Measurements from ENCODE around the gene ELP5. TPM values are rescaled to one million over a fixed set of nuclear protein-coding genes. Genes with fewer than 3 reads are reported as not detected.

Gene ELP5, protein sequence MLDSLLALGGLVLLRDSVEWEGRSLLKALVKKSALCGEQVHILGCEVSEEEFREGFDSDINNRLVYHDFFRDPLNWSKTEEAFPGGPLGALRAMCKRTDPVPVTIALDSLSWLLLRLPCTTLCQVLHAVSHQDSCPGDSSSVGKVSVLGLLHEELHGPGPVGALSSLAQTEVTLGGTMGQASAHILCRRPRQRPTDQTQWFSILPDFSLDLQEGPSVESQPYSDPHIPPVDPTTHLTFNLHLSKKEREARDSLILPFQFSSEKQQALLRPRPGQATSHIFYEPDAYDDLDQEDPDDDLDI
- total RNA-seq, result 10 to 100 TPM; 30.5 to 62.7 (median 51.5) TPM

DNA sequence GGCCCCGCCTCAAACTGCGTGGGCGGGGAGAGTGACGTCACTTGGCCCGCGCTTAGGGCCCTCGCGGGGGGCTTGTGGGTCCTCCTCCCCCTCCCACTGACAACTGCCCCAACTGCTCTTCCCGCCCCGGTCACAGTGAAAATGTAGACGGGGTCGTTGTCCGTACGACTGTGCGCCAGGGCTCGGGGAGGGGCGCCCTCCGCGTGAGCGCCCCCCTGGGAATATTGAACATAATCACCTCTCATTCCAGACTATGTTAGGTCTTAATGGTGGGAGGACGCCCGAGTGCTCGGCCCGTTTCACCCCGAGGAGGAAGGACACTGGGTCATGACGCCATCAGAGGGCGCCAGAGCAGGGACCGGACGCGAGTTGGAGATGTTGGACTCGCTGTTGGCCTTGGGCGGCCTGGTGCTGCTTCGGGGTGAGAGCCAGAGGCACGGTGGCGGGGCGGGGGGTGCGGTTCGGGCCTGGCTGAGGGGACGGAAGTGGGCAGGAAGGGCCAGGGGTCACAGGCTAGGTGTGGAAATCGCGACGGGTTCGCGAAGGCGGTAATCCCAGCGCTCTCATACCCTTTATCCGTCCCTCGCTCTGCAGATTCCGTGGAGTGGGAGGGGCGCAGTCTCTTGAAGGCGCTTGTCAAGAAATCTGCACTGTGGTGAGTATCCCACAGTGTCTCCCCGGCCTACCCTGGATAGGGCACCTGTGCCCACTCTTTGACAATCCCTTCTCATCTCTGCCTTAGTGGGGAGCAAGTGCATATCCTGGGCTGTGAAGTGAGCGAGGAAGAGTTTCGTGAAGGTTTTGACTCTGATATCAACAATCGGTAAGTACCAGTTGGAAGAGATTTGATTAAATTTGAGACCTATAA lies at the start of gene ELP5:
Gene ELP5 (plus strand): TSS at position 40 of the 868 bp plus-strand sequence. CDS start 336 bp downstream, at position 376.
- peaks cover 18 to 23% of the 10 kb centered on the region in 2 donors for H3K4me1 ChIP-seq (replicated peaks in 1 of 2)
- WGBS, 10 experiments, result 0 to 20% (median 5%) methylated on average over 1 to 8 of the region's 55 CpGs; no CpG with 5 or more reads in 1 of the 10 experiments
- H3K27ac ChIP-seq, result peak within 1 kb of the TSS; percentile 99 to 100
- H3K4me3 ChIP-seq, result peak within 1 kb of the TSS; percentile 82 to 100 (median 95)
- peak; percentile 73 to 79 (median 76) for ATAC-seq (replicated peaks in 6 of 8)
- in situ Hi-C loops (cut with MboI; ENCODE audit: low pct_unique_long_range_greater_than_20kb in 2 of 9, low sequenced_read_pairs in 9 of 9, unreplicated experiment in 9 of 9), result no loop called here

- Histone ChIP-seq H3K4me1 (replicated peaks in 1 of 2) (peaks cover 36% of the 10 kb centered on the region in 2 donors), H3K27ac (no peak overlapping the region), H3K4me3 (no peak overlapping the region)
- 80 to 100% (median 88%) methylated on average over 1 to 6 of the region's 16 CpGs; no CpG with 5 or more reads in 6 of the 10 experiments for WGBS, 10 experiments
- ATAC-seq (replicated peaks in 6 of 8), result no peak
- in situ Hi-C loops (cut with MboI; ENCODE audit: low pct_unique_long_range_greater_than_20kb in 2 of 9, low sequenced_read_pairs in 9 of 9, unreplicated experiment in 9 of 9), result no loop called here
Measured at GRCh38 chr17:7203391-7203790, 48.6 kb upstream of the ELP5 start.

DNA sequence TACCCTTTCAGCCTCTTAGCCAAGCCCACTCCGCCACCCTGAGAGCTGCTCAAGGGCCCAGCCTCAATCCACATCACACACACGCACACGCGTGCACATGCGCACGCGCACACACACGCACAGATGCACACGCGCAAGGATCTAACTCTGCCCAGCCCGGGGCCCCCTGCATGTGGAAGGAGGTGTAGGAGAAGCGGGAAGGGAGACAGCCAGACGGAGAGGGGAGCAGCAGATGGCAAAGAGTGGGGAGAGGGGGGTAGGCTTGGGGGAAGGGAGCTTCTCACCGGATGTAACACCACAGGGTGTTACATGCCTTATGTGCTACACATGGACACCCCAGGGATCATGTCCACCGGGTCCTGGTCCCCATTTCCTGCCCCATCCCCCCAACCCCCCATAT lies 47.7 kb upstream of the ELP5 start:
- 60 to 100% (median 93%) methylated on average over 1 to 5 of the region's 15 CpGs; no CpG with 5 or more reads in 7 of the 10 experiments for WGBS, 10 experiments
- H3K4me1 ChIP-seq (replicated peaks in 1 of 2), result peaks cover 41 to 44% of the 10 kb centered on the region in 2 donors
- H3K27ac ChIP-seq, result peak overlapping the region; percentile 80 to 83
- H3K4me3 ChIP-seq, result peak overlapping the region; percentile 25 to 40 (median 38)
- in situ Hi-C loops (cut with MboI; ENCODE audit: low pct_unique_long_range_greater_than_20kb in 2 of 9, low sequenced_read_pairs in 9 of 9, unreplicated experiment in 9 of 9), result no loop called here
- peak in 5 of 8 experiments; percentile 1 to 17 (median 10) for ATAC-seq (replicated peaks in 6 of 8)

DNA sequence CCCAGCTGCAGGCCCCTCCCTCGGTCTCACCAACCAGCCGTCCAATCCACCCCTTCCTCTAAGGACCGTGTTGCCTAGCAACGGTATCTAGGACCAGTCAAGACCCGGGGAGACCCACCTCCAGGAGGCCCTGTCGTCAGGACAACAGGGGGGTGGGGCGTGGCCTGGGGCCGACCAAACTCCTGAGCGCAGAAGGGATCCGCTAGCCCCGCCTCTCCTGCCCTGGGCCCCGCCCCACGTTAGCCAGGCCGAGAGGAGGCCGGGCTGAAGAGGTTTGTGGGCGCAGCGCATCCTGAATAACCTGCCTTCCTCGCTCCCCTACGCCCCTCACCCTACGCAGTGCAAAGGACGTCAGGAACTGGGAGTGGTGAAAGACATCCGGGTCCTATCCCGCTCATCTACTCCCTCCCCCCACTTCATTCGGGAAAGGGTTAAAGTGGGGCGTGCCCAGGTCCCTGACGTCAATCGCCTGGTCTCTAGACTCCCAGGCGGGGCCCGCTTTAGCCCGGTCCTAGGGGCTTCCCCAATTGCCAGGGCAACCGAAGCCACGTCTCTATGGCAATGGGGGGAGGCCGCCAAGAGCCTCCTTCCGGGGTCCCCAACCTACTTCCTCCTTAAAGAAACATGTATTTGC lies 47.1 kb upstream of the ELP5 start:
- in situ Hi-C loops (cut with MboI; ENCODE audit: low pct_unique_long_range_greater_than_20kb in 2 of 9, low sequenced_read_pairs in 9 of 9, unreplicated experiment in 9 of 9), result no loop called here
- 0% methylated on average over 5 to 7 of the region's 34 CpGs; no CpG with 5 or more reads in 8 of the 10 experiments for WGBS, 10 experiments
- peak overlapping the region; percentile 80 to 83 for H3K27ac ChIP-seq

GRCh38 chr17:7205561-7205960 lies 46.5 kb upstream of the ELP5 start:
- Histone ChIP-seq H3K4me3 (peak overlapping the region; percentile 25 to 40 (median 38)), H3K27ac (peak overlapping the region; percentile 80 to 83), H3K4me1 (replicated peaks in 1 of 2) (peaks cover 41 to 44% of the 10 kb centered on the region in 2 donors)
- in situ Hi-C loops (cut with MboI; ENCODE audit: low pct_unique_long_range_greater_than_20kb in 2 of 9, low sequenced_read_pairs in 9 of 9, unreplicated experiment in 9 of 9), result no loop called here
- WGBS, 10 experiments, result 20 to 86% (median 76%) methylated on average over 1 of the region's 15 CpGs; no CpG with 5 or more reads in 6 of the 10 experiments
- ATAC-seq (replicated peaks in 6 of 8), result no peak

More for the DNA sequence above, 47.1 kb upstream of the ELP5 start:
- peak overlapping the region; percentile 25 to 40 (median 38) for H3K4me3 ChIP-seq
- peak; percentile 80 to 92 (median 84) for ATAC-seq (replicated peaks in 6 of 8)
- H3K4me1 ChIP-seq (replicated peaks in 1 of 2), result peaks cover 41 to 44% of the 10 kb centered on the region in 2 donors

DNA sequence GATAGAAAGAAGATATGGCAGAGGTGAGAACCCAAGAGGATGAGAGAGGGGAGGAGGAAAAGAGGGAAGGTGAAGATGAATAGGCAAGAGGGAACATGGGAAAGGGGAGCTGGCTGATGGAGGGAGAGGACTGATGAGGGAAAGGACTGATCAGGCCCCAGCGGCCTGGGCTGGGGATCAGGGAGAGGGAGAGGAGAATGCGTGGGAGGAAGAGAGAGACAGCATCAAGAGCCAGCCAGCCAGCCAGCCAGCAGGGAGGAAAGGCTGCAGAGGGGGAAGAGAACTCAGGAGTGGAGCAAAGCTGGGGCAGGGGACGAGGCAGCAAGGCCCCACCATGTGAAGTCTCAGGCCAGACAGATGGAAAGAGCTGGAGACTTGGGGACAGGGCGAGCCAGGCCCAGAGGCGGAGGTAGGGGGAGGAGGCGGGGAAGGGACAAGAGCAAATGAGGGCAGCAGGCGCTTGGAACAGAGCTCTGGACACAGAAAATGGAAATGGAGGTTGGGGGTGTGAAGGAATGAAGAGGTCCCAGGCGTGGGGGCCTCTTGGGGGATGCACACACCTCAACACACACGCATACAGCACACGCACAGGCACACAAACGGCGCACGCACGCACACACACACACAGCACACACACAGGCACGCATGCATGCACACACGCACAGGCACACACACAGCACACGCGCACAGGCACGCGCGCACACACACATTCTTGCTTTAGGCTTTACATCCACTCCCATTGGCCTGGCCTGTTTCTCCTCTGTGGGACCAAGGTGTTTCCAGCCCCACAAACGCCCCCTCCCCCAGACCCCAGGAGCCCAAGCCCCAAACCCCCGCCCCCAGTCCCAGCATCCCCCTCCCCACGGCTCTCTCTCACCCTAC lies 44.7 kb upstream of the ELP5 start:
- in situ Hi-C loops (cut with MboI; ENCODE audit: low pct_unique_long_range_greater_than_20kb in 2 of 9, low sequenced_read_pairs in 9 of 9, unreplicated experiment in 9 of 9), result no loop called here
- Histone ChIP-seq H3K4me1 (replicated peaks in 1 of 2) (peaks cover 51 to 54% of the 10 kb centered on the region in 2 donors), H3K4me3 (peak overlapping the region; percentile 11 to 35 (median 27)), H3K27ac (peak overlapping the region; percentile 50 to 72)
- 40 to 60% (median 53%) methylated on average over 1 to 2 of the region's 24 CpGs; no CpG with 5 or more reads in 6 of the 10 experiments for WGBS, 10 experiments
- peak in 3 of 8 experiments; percentile 0 for ATAC-seq (replicated peaks in 6 of 8)

- no CpG with 5 or more reads among the region's 21 CpGs for WGBS, 10 experiments
- peak in 5 of 8 experiments; percentile 25 to 55 (median 50) for ATAC-seq (replicated peaks in 6 of 8)
- Histone ChIP-seq H3K4me3 (peak overlapping the region; percentile 11 to 35 (median 27)), H3K4me1 (replicated peaks in 1 of 2) (peaks cover 57 to 58% of the 10 kb centered on the region in 2 donors), H3K27ac (peak overlapping the region; percentile 50 to 72)
- in situ Hi-C loops (cut with MboI; ENCODE audit: low pct_unique_long_range_greater_than_20kb in 2 of 9, low sequenced_read_pairs in 9 of 9, unreplicated experiment in 9 of 9), result no loop called here
Measured at GRCh38 chr17:7208027-7208571, 43.9 kb upstream of the ELP5 start.

DNA sequence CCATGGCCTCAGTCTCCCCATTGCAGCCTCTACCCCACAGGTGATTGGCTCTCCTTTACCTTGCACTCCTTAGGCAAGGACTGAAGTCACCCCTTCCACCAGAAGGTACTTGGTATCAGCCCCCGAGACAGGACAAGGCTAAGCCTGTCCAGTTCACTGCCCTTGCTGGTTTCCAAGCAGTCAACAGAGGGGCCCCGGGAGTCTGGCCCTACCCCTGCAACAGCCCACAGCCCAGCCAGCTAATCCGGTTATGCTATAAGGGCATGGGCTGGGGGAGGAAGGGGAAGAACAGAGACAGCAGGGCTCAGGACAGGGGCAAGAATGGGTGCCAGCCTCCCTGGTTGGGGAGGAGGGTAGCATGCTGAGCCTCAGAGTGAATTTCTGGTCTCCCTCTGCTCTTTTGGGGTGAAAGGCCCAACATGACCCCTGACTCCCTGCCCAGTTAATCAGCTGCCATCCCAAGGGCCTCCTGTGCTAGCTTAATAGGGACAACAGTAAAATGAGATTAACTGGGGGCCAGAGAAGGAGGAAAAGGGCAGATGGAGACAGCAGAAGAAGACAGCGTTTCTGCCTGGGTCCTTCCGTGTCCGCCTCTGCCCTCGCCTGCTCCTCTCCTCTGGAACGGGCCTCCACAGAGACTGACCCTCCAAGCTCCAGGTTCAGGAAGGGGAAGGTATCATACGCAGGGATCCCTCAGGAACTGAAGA lies 43.1 kb upstream of the ELP5 start:
- no peak overlapping the region for H3K4me3 ChIP-seq
- WGBS, 10 experiments, result 20 to 100% (median 80%) methylated on average over 1 to 6 of the region's 9 CpGs; no CpG with 5 or more reads in 5 of the 10 experiments
- no peak for ATAC-seq (replicated peaks in 6 of 8)
- in situ Hi-C loops (cut with MboI; ENCODE audit: low pct_unique_long_range_greater_than_20kb in 2 of 9, low sequenced_read_pairs in 9 of 9, unreplicated experiment in 9 of 9), result no loop called here
- H3K4me1 ChIP-seq (replicated peaks in 1 of 2), result peaks cover 60 to 62% of the 10 kb centered on the region in 2 donors
- peak overlapping the region in 1 of 2 donors; percentile 72 for H3K27ac ChIP-seq

- ATAC-seq (replicated peaks in 6 of 8), result no peak
- in situ Hi-C loops (cut with MboI; ENCODE audit: low pct_unique_long_range_greater_than_20kb in 2 of 9, low sequenced_read_pairs in 9 of 9, unreplicated experiment in 9 of 9), result no loop called here
- Histone ChIP-seq H3K4me3 (peak overlapping the region in 4 of 5 donors; percentile 9 to 25 (median 18)), H3K27ac (no peak overlapping the region), H3K4me1 (replicated peaks in 1 of 2) (peaks cover 45% of the 10 kb centered on the region in 2 donors)
- 0 to 43% (median 24%) methylated on average over 1 to 6 of the region's 37 CpGs; no CpG with 5 or more reads in 6 of the 10 experiments for WGBS, 10 experiments
Measured at GRCh38 chr17:7211491-7212273, 40.3 kb upstream of the ELP5 start.

GRCh38 chr17:7213895-7214299 lies 38.1 kb upstream of the ELP5 start:
- 0 to 4% (median 0%) methylated on average over 1 to 10 of the region's 15 CpGs; no CpG with 5 or more reads in 4 of the 10 experiments for WGBS, 10 experiments
- ATAC-seq (replicated peaks in 6 of 8), result peak; percentile 6 to 49 (median 32)
- H3K4me3 ChIP-seq, result peak overlapping the region; percentile 53 to 62 (median 56)
- peaks cover 30 to 34% of the 10 kb centered on the region in 2 donors for H3K4me1 ChIP-seq (replicated peaks in 1 of 2)
- peak overlapping the region; percentile 96 to 98 for H3K27ac ChIP-seq
- in situ Hi-C loops (cut with MboI; ENCODE audit: low pct_unique_long_range_greater_than_20kb in 2 of 9, low sequenced_read_pairs in 9 of 9, unreplicated experiment in 9 of 9), result no loop called here
